ENCODE data around the gene STOX1.
"Not testable (repeated sequence)": the region's sequence is repeated elsewhere in the genome, so short reads cannot be mapped to it uniquely, and the experiment has no call there.

The STOX1 gene, protein sequence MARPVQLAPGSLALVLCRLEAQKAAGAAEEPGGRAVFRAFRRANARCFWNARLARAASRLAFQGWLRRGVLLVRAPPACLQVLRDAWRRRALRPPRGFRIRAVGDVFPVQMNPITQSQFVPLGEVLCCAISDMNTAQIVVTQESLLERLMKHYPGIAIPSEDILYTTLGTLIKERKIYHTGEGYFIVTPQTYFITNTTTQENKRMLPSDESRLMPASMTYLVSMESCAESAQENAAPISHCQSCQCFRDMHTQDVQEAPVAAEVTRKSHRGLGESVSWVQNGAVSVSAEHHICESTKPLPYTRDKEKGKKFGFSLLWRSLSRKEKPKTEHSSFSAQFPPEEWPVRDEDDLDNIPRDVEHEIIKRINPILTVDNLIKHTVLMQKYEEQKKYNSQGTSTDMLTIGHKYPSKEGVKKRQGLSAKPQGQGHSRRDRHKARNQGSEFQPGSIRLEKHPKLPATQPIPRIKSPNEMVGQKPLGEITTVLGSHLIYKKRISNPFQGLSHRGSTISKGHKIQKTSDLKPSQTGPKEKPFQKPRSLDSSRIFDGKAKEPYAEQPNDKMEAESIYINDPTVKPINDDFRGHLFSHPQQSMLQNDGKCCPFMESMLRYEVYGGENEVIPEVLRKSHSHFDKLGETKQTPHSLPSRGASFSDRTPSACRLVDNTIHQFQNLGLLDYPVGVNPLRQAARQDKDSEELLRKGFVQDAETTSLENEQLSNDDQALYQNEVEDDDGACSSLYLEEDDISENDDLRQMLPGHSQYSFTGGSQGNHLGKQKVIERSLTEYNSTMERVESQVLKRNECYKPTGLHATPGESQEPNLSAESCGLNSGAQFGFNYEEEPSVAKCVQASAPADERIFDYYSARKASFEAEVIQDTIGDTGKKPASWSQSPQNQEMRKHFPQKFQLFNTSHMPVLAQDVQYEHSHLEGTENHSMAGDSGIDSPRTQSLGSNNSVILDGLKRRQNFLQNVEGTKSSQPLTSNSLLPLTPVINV

DNA sequence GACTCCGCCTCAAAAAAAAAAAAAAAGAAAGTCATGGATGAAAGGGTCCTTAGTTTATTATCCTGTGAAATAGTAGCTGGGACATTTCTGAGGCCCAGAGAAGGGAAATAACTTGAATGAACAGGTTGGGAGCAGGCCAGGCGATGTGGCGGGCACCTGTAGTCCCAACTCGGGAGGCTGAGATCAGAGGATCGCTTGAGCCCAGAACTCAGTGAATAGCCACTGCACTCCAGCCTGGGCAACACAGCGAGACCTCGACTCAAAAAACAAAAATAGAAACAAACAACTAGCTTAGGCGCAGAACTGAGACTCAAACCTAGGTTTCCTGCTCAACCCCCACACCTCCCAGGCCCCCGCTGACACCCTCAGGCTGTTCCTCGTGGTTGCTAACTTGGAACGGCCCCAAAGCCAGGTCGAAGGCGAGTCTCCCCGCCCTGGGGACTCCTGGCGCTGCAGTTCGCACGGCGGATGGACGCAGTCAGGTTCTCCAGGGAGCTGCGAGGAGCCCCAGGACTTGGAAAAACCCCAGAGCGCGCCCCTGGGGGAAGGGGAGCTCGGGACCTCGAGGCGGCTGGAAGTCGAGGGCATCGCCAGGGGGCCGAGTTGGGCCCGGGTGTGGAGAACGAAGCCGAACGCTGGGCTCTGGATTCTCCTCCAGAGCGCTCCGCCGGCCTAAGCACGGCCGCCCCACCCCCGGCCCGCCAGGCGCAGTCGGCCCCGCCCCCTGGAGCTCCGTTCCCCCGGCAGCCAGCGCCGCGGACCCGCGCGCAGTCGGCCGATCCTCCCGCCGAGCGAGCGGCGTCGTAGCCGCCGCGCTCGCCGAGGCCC is at the start of gene STOX1:
Gene STOX1, plus strand, starts transcription at position 768 of the 828 bp plus-strand sequence. CDS start 93 bp downstream, outside the sequence.
- peak; percentile 70 to 78 for ATAC-seq

DNA sequence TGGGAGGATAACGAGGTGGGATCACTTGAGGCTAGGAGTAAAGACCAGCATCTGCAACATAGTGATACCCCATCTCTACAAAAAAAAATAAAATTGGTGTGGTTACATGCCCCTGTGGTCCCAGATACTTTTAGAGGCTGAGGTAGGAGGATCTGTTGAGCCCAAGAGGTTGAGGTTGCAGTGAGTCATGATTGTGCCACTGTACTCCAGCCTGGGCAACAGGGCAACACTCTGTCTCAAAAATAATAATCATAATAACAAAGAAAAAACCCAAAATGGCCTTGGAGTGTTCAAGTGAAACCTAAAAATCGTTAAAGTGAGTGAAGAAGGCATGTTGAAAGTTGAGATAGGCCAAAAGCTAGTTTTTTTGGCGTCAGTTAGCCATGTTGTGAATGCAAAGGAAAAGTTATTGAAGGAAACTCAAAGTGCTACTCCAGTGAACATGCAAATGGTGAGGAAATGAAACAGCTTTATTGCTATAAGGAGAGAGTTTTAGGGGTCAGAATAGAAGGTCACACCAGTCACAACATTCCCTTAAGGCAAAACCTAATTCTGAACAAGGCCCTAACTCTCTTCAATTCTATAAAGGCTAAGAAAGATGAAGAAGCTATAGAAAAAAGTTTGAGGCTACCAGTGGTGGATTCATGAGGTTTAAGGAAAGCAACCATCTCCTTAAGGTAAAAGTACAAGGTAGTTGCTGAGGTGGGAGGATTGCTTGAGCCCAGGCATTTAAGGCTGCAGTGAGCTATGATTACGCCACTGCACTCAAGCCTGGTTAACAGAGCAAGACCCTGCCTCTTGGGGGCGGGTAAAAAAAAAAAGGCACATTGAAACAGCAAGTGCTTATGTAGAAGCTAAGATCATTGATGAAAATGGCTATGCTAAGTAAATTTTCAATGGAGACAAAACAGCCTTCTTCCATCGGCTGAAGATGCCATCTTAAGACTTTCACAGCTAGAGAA is 45.4 kb upstream of the STOX1 start:
- ATAC-seq = no peak

DNA sequence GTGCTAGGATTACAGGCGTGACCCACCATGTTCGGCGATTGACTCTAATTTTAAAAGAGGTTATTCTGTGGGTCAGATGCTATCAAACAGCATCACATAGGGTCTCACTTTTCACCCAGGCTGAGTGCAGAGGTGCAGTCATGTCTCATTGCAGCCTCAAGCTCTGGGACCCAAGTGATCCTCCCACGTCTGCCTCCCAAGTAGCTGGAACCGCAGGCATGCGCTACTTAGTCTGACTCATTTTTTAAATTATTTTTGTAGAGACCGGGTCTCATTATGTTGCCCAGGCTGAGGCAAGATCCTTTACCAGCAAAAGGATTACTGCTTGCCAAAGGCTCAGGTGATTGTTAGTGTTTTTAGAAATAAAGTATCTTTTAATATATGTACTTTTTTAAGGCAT is 42.9 kb upstream of the STOX1 start:
- no peak for ATAC-seq

DNA sequence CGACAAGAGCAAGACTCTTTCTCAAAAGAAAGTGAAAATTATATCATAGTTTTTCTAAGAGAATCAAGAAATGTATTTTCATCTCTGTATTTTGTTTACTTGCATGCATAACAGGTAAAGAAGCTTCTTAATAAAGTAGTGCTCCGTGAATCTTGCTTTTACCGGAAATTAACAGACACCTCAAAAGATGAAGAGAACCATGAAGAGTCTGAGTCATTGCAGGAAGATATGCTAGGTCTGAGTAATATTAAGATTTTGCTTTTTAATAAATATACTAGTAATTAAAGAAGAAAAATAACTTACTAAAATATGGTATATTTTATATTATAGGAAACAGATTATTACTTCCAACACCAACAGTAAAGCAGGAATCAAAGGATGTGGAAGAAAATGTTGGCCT is 39.5 kb upstream of the STOX1 start:
- ATAC-seq = peak; percentile 87 to 88

DNA sequence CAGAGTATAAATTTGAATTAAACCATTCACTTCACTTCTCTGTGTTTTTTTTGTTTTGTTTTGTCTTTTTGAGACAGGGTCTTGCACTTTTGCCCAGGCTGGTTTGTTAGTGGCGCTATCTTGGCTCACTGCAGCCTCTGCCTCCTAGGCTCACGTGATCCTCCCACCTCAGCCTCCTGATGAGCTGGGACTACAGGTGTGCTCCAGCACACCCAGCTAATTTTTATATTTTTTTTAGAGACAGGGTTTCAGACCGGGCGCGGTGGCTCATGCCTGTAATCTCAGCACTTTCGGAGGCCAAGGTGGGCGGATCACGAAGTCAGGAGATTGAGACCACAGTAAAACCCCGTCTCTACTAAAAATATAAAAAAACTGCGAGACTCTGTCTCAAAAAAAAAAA is 36.9 kb upstream of the STOX1 start:
- ATAC-seq = no peak

DNA sequence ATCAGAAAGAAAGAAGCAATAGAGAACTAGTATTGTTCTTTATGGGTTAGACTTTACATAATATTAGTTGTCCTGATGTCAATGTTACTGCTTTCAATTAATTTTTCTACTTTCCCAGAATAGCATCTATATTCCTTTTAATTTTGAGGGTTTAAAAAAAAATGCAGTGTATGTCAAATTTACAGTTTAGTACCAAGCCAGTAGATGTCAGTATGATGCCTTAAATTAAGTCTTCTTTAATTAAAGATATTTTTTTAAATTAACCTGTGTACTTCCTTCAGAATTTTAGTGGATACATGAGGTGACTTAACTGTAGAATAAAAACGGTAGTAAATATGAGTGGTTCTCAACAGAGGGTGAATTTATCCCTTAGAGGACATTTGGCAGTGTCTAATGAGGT is 35.2 kb upstream of the STOX1 start:
- no peak for ATAC-seq

DNA sequence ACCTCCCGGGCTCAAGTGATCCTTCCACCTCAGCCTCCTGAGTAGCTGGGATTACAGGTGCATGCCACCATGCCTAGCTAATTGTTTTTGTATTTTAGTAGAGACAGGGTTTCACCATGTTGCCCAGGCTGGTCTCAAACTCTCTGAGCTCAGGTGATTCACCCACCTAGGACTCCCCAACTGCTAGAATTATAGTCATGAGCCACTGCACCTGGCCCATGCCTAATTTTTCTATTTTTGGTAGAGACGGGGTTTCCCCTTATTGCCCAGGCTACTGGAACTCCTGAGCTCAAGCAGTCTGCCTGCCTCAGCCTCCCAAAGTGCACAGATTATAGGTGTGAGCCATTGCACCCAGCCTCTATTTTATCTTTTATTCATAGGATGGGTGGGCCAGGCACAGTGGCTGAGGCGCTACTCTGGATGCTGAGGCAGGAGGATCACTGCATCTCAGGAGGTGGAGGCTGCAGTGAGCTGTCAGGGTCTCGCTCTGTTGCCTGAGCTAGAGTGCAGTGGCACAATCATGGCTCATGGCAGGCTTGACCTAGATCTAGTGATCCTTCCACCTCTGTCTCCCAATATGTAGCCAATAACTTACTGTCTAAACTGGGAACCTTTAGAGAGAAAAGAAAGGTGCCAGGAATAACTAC is 31.3 kb upstream of the STOX1 start:
- ATAC-seq = no peak

DNA sequence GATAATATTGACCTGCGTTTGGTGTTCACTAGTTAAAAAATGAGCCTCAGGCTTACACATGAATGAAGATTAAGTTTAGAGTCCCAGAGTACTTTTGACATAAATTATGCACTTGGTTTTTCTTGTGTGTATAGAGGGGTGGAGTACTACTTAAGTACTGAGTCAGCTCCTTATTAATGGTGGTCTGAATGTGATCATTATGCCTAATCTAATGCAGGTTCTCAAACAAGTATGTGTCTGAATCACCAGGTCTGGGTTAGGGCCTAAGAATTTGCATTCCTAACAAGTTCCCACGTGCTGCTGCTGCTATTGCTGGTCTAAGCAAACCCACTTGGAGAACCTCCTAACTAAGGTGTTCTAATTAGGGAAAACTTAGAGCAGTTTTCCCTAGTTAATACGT is 30.7 kb upstream of the STOX1 start:
- ATAC-seq = no peak

DNA sequence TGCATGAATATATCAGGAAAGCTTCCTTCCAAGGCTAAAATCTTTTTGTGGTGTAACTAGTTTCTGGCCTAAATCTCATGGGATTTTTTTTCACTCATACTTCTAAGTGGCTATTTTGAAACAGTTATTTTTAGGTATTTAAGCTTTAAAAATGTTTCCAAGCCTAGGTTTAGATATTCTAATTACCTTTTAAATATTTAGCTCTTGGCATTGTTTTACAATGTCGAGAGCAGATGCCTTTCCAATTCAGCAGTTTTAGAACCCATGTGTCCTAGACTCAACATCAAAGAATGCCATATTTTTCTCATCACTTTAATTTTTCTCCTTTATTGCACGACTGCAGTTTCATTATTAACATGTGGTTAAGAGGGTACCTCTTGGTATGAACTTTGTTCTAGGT is 27.1 kb upstream of the STOX1 start:
- ATAC-seq = no peak

DNA sequence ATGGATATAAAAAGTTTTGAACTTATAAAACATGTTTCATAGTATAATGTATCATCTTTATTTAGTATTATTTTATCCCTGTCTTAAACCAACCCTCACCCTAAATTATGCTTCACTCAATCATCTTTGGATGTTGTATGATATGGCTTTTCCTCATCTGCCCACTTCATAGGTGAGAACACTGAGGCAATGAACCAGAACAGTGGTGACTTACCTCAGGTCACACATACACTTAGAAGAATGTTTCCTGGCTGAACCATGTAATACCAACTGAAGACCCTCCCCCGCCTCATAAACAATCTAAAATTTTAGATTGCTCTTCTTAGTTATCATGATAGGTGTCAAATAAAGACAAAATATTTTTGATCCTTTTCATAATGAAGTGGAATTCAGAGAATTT is 22.6 kb upstream of the STOX1 start:
- no peak for ATAC-seq

DNA sequence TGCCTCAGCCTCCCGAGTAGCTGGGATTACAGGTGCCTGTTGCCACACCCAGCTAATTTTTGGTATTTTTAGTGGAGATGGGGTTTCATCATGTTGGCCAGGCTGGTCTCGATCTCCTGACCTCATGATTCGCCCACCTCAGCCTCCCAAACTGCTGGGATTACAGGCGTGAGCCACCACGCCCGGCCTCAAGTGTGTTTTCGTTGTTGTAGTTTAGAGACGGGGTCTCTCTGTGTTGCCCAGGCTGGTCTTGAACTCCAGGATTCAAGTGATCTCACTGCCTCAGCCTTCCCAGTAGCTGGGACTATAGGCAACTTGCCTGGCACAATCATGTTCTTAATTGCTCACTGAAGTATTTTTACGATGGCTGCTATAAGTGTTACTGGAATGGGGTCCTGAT is 16.5 kb upstream of the STOX1 start:
- ATAC-seq = not testable (repeated sequence)

DNA sequence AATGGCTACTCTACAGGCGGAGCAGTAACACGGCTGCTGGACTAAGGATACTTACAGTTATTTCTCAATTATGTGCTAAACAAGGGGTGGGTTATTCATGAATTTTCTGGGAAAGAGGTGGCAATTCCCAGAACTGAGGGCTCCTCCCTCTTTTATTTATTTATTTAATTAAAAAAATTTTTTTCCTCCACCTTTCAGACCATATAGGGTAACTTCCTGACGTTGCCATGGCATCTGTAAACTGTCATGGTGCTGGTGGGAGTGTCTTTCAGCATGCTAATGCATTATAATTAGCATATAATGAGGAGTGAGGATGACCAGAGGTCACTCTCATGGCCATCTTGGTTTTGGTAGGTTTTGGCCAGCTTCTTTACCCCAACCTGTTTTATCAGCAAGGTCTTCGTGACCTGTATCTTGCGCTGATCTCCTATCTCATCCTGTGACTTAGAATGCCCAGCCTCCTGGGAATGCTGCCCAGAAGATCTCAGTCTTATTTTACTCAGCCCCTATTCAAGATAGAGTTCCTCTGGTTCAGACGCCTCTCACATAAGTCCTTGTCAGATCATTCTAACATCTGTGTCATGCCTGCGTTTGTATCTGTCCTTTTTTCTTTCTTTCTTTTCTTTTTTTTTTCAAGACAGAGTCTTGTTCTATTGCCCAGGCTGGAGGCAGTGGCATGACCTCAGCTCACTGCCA is 15.9 kb upstream of the STOX1 start:
- ATAC-seq = no peak

DNA sequence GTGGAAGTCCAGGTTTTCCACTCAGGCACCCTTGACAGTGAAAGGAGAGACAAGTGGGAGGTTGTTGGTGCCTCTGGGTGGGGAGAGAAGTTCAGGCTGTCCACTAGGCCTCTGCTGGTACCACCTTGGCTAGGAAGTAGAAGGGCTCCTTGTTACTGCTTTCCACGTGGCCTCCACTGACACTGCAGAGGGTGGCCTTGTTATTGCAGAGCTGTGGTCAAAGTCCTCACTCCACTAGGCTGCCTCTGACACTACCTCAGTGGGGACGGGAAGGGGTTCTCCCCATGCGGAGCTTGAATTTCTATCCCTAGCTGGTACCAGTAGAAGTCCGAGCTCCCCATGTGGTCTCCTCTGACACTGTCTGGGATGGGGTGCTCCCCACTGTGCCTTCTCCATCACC is 14.9 kb upstream of the STOX1 start:
- no peak for ATAC-seq

DNA sequence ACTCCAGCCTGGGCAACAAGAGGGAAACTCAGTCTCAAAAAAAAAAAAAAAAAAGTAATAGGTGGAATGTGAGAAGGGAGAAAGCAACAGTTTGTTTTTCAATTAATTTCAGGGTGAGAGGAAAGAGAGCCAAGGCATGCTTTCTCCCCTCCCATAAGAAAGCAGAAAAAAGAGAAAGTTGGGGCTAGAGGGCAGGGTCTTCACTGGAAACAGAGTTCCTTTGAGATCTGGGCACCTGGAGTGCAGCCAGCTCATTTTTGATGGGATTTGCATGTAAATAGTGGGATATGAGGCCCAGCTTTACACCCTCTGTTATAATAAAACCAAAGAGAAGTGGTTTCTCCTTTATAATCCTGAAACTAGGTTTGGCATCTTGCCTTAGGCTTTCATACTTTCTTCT is 13.8 kb upstream of the STOX1 start:
- no peak for ATAC-seq

DNA sequence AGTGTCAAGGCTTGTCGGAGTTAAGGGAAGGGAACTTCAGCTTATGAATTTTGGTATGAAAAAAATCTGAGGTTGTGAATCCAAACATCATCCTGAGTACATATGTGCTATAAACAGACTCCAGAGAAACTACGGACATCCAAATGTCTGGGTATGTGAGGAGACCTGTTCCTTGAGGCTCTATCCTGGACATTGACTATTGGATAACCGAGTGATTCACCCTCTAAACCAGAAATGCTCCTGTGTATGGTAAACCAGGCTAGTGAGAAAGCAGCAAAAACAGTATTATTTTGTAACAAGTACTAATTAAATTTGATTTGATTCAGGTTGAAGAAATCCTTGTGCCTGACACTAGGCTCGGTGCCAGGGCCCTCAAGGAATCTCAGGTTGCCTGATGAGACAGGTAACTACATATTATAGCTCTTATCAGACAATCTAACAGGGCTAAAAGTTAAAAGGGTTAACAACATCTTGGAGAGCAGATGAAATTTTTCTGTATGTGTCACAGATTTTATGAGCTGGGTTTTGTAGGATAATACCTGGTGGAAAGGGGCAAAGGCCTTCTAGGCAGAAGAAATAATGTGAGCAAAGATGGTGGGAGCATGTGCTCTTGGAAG is 10.4 kb upstream of the STOX1 start:
- no peak for ATAC-seq

DNA sequence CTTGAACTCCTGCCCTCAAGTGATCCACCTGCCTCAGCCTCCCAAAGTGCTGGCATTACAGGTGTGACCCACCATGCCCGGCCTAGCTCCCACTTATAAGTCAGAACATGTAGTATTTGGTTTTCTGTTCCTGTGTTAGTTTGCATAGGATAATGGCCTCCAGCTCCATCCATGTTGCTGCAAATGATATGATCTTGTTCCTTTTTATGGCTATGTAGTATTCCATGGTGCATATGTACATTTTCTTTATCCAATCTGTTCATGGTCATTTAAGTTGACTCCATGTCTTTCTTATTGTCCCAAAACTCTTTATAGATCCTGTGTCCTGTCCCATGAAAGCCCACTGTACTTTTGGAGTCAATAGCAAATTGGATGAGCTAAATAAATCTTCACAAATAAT is 7.0 kb upstream of the STOX1 start:
- not testable (repeated sequence) for ATAC-seq

DNA sequence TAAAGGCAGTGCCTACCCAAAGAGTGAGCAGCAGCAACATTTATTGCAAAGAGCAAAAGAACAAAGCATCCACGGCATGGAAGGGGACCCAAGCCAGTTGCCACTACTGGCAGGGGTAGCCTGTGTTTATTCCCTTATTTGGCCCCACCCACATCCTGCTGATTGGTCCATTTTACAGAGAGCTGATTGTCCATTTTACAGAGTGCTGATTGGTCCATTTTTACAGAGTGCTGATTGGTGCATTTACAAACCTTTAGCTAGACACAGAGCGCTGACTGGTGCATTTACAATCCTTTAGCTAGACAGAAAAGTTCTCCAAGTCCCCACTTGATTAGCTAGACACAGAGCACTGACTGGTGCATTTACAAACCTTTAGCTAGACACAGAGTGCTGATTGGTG is 4.7 kb upstream of the STOX1 start:
- ATAC-seq = not testable (repeated sequence)

DNA sequence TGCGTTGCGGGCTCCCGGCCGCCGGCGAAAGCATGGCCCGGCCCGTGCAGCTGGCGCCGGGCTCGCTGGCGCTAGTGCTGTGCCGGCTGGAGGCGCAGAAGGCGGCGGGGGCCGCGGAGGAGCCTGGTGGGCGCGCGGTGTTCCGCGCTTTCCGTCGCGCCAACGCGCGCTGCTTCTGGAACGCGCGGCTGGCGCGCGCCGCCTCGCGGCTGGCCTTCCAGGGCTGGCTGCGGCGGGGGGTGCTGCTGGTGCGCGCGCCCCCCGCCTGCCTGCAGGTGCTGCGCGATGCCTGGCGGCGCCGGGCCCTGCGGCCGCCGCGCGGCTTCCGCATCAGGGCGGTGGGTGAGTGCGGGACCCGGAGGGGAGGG is 245 bp downstream of the STOX1 start:
- peak in 1 of 2 donors; percentile 43 for ATAC-seq

DNA sequence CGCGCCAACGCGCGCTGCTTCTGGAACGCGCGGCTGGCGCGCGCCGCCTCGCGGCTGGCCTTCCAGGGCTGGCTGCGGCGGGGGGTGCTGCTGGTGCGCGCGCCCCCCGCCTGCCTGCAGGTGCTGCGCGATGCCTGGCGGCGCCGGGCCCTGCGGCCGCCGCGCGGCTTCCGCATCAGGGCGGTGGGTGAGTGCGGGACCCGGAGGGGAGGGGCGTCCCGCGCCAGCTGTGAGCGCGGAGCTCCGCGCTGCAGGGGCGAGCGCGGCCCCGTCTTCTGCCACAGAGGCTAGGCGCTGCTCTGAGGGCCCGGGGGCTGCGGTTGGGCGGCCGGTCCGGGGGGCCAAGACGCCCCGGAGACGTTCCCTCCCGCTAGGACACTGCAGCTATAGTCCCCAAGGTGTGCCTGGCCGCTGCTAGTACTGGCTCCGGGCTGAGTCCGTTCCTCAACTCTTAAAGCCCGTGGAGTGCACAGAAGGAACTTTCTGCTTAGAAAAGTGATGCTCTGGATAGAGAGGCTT is 811 bp downstream of the STOX1 start:
- peak; percentile 48 to 49 for ATAC-seq

DNA sequence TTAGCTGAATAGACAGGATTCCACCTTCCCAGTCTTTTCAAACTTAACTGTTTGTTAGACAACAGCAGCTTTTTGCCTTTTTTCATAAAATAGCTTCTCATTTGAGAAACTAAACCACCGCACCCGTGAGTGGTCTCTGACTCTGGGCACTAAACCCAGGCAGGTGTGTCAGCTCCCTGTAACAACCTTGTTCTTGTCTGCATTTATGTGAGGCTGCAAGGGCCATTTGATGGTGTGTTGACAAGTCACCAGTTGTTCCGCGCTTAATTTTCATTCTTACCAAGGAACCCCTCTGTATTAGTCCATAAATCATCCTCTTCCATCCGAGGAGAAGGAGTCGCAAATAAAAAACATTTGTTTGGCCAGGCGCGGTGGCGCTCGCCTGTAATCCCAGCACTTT is 1.5 kb downstream of the STOX1 start:
- no peak for ATAC-seq
